GM19328 (cell line): ENCODE data around the gene EPHA8.

ENCODE experiments used
- ATAC-seq: cut with Tn5 transposase; IDR thresholded peaks from one replicate; pipeline ENCODE4 v1.9.1; 2021; ENCODE audit warnings: mild to moderate bottlenecking, moderate library complexity; ENCODE audit not compliant: unreplicated experiment

Gene EPHA8

GRCh38 chr1:22563671-22564602, 648 bp downstream of the EPHA8 start:
- no peak for ATAC-seq

DNA sequence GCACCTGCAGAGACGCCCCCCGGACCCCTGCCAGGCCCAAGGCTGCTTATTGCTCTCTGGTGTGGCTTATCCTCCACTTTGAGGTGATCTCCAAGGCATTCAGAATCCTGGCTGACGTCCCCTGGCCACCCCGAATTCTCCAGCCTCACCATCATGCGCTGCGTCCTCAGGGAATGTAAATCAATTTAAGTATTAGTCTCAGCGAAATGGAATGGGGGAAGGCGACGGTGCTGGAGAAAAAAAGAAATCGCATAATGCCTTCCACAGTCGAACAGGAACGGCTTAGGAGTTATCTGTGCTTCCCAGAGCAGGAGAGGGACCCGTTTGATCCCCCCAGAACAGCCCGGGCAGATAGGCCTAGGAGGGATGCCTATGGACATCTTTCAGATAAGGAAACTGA, 2.9 kb downstream of the EPHA8 start:
- ATAC-seq = no peak

GRCh38 chr1:22567197-22567596, 3.9 kb downstream of the EPHA8 start:
- no peak for ATAC-seq

- no peak for ATAC-seq
Measured at GRCh38 chr1:22567994-22568393, 4.7 kb downstream of the EPHA8 start.

DNA sequence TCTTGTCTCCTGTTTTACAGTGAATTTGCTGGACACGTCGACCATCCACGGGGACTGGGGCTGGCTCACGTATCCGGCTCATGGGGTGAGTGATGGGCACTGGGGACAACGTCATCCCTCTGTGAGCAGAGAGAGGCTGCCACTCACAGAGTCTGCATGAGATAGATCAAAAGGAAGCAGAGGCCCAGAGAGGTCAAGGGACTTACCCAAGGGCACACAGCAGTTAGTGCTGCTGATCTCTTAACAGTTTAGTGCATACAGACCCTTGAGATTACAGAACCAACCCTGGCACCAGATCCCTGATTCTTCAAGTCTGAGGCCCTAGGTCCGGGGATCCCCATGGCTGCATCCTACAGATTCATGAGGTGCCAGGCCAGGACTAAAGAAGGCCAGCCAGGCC, 6.0 kb downstream of the EPHA8 start:
- ATAC-seq = no peak

GRCh38 chr1:22570140-22570909, 7.0 kb downstream of the EPHA8 start:
- no peak for ATAC-seq

GRCh38 chr1:22572818-22573217, 9.5 kb downstream of the EPHA8 start:
- ATAC-seq = no peak

GRCh38 chr1:22573237-22573636, 9.9 kb downstream of the EPHA8 start:
- ATAC-seq = no peak

DNA sequence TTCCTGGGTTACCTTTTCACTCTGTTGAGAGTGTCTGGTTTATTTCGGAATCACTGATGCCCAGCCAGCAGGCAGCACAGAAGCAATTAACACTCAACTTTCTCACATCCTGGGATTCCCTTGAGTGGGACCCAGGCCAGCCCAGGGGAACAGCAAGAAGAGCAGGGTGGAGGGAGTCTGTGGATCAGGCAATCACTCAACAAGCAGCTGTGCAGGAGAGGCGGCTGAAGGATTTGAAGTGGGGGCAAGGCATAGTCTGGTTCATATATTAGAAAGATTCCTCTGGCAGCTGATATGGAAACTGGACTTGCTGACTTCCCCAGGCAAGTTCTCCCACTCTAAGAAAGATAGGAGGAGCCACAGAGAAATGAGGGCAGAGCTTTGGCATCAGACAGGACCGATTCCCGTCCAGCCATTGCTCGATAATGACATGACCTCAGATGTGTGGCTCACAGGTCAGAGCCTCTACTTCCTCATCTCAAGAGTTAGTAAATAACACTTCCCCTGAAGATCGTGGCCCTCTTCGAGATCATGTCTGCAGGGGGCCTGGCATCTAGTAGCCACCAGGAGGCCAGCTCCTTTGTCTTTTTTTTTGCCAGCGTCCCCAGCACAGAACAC, 12.4 kb downstream of the EPHA8 start:
- ATAC-seq = no peak

- no peak for ATAC-seq
Measured at GRCh38 chr1:22576150-22576544, 12.9 kb downstream of the EPHA8 start.

DNA sequence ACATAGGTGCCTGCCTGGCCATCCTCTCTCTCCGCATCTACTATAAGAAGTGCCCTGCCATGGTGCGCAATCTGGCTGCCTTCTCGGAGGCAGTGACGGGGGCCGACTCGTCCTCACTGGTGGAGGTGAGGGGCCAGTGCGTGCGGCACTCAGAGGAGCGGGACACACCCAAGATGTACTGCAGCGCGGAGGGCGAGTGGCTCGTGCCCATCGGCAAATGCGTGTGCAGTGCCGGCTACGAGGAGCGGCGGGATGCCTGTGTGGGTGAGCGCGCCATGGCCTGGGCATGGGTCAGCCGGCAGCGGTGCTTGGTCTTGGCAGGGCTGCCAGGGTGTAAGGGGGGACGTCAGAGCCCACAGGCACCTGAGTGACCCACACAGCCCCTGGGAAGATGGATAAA, 13.3 kb downstream of the EPHA8 start:
- ATAC-seq = no peak

DNA sequence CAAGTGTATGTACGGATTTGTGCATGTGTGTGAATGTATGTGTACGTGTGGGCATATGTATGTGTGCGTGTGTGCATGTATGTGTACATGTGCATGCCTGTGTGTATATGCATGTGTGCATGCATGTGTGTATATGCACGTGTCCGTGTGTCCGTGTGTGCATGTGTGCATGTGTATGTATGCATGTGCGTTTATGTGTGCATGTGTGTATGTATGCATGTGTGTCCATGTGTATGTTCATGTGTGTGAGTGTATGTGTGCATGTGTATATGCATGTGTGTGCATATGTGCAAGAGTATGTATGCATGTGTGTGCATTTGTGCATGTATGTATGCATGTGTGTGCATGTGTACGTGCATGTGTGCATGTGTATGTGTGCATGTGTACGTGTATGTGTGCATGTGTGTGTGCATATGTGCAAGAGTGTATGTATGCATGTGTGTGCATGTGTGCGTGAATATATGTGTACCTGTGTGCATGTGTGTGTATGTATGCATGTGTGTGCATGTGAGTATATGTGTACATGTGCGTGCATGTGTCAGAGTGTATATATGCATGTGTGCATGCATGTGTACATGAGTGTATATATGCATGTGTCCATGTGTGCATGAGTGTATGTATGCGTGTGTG, 15.6 kb downstream of the EPHA8 start:
- ATAC-seq = no peak

- ATAC-seq = no peak
Measured at GRCh38 chr1:22579541-22580155, 16.4 kb downstream of the EPHA8 start.

GRCh38 chr1:22582661-22583635, 19.7 kb downstream of the EPHA8 start:
- no peak for ATAC-seq

- no peak for ATAC-seq
Measured at GRCh38 chr1:22584001-22584562, 20.8 kb downstream of the EPHA8 start.

DNA sequence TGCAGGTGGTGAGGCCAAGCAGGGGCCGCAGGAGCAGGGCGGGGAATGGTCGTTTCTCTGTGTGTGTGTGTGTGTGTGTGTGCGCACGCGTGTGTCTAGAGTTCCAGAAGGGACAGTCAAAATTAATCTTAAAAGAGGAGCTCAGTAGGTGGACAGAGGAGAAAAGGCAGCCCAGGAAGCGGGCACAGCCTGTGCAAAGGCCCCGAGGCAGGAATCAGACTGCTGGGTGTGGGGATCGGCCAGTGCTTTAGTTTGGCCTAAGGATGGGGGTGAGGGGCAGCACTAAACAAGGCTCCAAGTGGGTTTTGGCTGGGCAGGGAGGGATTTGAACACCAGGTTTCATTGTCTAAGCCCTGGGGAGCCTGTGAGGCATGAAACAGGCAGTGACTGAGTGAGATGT, 21.7 kb downstream of the EPHA8 start:
- ATAC-seq = no peak

GRCh38 chr1:22585471-22585870, 22.2 kb downstream of the EPHA8 start:
- ATAC-seq = no peak

GRCh38 chr1:22586356-22587130, 23.3 kb downstream of the EPHA8 start:
- ATAC-seq = no peak
